Measurements from ENCODE around the gene GPSM3.
"Not testable (repeated sequence)": the region's sequence is repeated elsewhere in the genome, so short reads cannot be mapped to it uniquely, and the experiment has no call there.

The GPSM3 gene

DNA sequence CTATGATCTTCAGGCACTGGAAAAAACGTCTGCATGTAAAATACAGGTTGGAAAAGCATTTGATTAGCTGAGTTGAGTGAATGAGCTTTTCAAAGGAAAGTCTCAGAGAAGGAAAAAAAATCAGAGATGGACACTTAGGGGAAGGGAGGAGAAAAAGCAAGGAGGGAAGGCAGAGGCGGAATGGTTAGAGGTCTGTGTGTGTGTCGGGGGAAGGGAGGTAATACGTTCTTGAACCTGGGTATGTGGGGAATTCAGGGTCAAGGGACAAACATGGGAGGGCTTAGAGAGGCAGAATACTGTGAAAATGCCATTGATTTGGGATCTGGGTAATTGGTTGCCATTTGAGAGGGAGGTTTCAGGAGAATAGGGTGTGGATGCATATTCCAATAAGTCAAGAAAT lies 45.8 kb downstream of the GPSM3 start:
- Histone ChIP-seq H3K27me3 (ENCODE audit: insufficient read depth, poor library complexity, severe bottlenecking) (peaks cover 29% of the 10 kb centered on the region), H3K27ac (replicated peaks) (no peak overlapping the region), H3K4me3 (replicated peaks; ENCODE audit: insufficient read depth, low read length) (no peak overlapping the region)
- TF ChIP-seq POLR2AphosphoS5 (IDR thresholded peaks at IDR 0.05; ENCODE audit: low read depth) (no peak), SPI1 (IDR thresholded peaks at IDR 0.05; ENCODE audit: borderline replicate concordance, low read depth) (no peak), GABPA (IDR thresholded peaks at IDR 0.05; ENCODE audit: low read depth) (no peak)
- TF ChIP-seq, protein P1, sequence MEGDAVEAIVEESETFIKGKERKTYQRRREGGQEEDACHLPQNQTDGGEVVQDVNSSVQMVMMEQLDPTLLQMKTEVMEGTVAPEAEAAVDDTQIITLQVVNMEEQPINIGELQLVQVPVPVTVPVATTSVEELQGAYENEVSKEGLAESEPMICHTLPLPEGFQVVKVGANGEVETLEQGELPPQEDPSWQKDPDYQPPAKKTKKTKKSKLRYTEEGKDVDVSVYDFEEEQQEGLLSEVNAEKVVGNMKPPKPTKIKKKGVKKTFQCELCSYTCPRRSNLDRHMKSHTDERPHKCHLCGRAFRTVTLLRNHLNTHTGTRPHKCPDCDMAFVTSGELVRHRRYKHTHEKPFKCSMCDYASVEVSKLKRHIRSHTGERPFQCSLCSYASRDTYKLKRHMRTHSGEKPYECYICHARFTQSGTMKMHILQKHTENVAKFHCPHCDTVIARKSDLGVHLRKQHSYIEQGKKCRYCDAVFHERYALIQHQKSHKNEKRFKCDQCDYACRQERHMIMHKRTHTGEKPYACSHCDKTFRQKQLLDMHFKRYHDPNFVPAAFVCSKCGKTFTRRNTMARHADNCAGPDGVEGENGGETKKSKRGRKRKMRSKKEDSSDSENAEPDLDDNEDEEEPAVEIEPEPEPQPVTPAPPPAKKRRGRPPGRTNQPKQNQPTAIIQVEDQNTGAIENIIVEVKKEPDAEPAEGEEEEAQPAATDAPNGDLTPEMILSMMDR (IDR thresholded peaks at IDR 0.05; ENCODE audit: insufficient read depth, low read length), result no peak
- TF ChIP-seq, protein P2, sequence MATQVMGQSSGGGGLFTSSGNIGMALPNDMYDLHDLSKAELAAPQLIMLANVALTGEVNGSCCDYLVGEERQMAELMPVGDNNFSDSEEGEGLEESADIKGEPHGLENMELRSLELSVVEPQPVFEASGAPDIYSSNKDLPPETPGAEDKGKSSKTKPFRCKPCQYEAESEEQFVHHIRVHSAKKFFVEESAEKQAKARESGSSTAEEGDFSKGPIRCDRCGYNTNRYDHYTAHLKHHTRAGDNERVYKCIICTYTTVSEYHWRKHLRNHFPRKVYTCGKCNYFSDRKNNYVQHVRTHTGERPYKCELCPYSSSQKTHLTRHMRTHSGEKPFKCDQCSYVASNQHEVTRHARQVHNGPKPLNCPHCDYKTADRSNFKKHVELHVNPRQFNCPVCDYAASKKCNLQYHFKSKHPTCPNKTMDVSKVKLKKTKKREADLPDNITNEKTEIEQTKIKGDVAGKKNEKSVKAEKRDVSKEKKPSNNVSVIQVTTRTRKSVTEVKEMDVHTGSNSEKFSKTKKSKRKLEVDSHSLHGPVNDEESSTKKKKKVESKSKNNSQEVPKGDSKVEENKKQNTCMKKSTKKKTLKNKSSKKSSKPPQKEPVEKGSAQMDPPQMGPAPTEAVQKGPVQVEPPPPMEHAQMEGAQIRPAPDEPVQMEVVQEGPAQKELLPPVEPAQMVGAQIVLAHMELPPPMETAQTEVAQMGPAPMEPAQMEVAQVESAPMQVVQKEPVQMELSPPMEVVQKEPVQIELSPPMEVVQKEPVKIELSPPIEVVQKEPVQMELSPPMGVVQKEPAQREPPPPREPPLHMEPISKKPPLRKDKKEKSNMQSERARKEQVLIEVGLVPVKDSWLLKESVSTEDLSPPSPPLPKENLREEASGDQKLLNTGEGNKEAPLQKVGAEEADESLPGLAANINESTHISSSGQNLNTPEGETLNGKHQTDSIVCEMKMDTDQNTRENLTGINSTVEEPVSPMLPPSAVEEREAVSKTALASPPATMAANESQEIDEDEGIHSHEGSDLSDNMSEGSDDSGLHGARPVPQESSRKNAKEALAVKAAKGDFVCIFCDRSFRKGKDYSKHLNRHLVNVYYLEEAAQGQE (IDR thresholded peaks at IDR 0.05; ENCODE audit: insufficient replicate concordance, low read depth), result no peak
- no peak for DNase-seq (ENCODE audit: low read depth in 1 of 2, low spot score in 1 of 2)

DNA sequence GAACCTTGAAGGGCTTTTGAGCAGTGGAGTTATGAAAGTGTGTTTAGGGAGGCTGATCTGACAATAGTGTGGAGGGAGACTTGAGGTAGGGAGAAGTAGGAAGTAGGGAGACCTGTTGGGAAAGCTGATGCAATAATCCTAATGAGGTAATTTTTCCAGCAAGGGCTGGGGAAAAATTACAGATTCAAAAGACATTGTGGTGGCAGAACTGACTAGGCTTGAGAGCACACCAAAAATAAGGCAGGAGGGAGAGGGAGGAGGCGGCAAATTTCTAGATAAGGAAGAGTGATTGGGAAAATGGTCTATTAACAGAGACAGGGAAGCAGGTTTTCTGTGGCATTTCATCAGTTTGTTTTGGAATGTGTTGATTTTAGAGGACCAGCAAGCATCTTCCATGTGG lies 46.2 kb downstream of the GPSM3 start:
- TF ChIP-seq GABPA (IDR thresholded peaks at IDR 0.05; ENCODE audit: low read depth) (no peak), POLR2AphosphoS5 (IDR thresholded peaks at IDR 0.05; ENCODE audit: low read depth) (no peak)
- DNase-seq (ENCODE audit: low read depth in 1 of 2, low spot score in 1 of 2), result no peak
- Histone ChIP-seq H3K27me3 (ENCODE audit: insufficient read depth, poor library complexity, severe bottlenecking) (peaks cover 29% of the 10 kb centered on the region), H3K27ac (replicated peaks) (no peak overlapping the region), H3K4me3 (replicated peaks; ENCODE audit: insufficient read depth, low read length) (no peak overlapping the region)

DNA sequence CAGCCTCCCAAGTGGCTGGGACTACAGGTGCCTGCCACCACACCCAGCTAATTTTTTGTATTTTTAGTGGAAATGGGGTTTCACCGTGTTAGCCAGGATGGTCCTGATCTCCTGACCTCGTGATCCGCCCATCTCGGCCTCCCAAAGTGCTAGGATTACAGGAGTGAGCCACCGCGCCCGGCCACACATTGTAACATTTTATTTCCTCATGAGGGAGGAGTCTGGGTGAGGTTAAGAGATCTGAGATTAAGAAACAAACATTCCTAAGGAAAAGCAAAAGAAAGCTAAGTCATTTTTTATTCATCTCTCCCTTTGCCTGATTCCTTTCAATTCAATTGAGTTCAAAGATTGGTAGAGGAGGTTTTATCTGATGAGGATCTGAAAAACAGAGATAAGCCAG lies 48.2 kb downstream of the GPSM3 start:
- not testable (repeated sequence) for DNase-seq (ENCODE audit: low read depth in 1 of 2, low spot score in 1 of 2)
- H3K27me3 ChIP-seq (ENCODE audit: insufficient read depth, poor library complexity, severe bottlenecking), result peaks cover 19% of the 10 kb centered on the region

More for the DNA sequence above, 48.2 kb downstream of the GPSM3 start:
- H3K27ac ChIP-seq (replicated peaks); H3K4me3 ChIP-seq (replicated peaks; ENCODE audit: insufficient read depth, low read length): not testable (repeated sequence)

Small RNAs within 50 kb of the gene (microRNA-seq; reads per million reads assigned to microRNA genes)
- gene MIR6721 (2.1 reads per million), gene MIR6833 (1.2 reads per million)

Data from HL-60 (cell line).